Inferior parietal cortex (tissue), 1 donor: ENCODE measurements around the gene EPHA10.
A peak's percentile ranks its signal among the peaks of the same experiment; 100 is the strongest.

Experiments
- DNase-seq: peaks from one replicate; pipeline ENCODE4 v3.0.0-alpha.2; 2016; ENCODE audit errors: extremely low spot score

The EPHA10 gene

DNA sequence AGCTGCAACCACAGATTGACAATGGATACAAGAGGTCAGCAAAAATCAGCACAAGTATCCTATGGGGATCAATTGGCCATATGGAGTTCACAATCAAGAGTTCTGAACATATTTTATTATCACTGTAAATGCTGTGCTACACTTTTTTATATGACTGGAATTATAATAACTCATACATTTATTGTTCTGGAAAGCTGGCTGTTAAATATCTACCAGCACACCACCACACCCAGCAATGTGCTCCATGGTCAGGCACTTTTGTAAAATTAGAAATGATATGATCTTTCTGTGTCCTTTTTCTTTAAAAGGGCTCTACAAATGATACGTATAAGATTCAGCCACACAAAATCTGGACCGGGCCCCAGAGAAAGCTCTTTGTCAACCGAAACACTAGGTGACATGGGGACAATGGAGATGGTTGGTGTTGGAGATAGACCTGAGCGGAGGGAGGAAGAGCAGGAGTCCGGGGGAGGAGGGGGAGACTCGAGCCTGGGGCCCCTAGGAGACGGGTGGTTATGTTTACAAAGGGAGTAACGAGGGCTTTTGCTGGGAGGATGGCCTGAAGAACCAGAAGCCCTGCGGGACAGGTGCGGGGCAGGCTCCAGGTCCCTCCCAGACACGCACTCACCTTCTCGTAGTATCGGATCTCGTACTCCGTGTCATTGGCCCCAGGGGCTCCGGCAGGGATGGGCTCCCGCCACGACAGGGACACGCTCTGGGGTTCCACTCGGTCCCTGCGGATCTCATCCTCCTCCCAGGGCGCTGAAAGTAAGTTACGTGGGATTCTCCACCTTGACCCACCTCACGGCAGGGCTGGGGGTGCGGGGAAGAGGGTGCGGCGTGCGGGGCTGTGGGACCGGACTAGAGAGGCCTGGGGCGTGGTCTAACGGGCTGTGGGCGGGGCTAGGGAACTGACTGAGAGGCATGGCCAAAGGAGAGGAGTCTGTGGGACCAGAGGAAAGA lies 30.0 kb downstream of the EPHA10 start:
- no peak for DNase-seq

GRCh38 chr1:37732111-37732780 lies 32.7 kb downstream of the EPHA10 start:
- no peak for DNase-seq

- no peak for DNase-seq
Observed at GRCh38 chr1:37731312-37732019, 33.5 kb downstream of the EPHA10 start.

GRCh38 chr1:37730376-37730775 lies 34.5 kb downstream of the EPHA10 start:
- no peak for DNase-seq

DNA sequence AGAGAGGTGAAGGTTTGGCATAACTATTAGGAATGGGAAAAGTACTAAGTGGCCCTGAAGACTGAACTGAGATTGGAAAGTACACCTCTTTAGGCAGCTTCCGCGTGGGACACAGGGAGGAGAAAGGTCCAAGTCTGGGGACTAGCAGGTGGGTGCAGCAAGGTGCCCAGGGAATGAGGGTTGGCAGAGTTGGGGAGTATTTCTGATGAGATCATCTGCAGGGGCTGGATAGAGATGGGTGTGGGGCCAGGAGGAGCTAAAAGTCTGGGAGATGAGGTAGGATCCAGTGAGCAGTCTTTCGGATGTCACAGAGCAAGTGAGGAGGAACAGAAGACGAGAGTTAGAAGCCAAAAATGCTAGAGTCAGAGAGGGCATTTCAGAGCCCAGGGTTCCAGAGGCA lies 36.5 kb downstream of the EPHA10 start:
- no peak for DNase-seq

DNA sequence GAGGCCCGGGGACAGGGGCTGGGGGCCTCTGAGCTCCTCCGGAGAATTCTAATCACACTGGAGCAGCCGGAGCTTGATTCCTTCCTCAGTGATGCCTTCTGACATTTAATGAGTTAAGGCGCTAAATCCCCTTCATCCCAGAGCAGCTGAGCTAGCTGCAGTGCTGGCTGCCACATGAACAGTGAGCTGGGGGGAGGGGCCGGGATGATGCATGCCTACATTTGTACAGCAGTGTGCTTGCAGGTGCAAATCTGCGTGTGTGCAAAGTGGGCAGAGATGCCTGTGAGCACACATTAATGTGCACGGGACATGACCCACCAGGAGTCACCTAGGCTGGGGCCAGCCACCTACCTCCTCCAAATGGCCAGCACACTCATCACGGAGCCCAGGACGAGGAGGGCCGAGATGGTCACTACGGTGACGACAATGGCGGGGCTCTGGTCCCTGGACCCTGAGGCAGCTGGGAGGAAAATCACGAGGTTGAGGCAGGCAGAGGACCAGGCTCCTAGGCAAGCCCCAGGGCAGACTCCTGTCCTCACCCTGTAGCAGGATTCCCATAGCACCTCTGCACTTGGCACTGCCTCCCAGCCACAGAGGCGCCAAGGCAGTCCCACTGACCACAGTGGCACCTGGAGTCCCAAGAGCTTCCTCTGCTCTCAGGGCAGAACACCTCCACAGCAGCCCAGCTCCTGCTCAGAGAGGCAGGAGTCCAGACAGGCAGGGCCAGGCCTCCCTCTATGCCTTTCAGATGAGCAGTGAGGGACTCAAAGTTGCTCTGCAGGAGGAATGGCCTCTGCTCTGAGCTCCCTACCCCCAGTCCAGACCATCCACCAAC lies 38.0 kb downstream of the EPHA10 start:
- no peak for DNase-seq

DNA sequence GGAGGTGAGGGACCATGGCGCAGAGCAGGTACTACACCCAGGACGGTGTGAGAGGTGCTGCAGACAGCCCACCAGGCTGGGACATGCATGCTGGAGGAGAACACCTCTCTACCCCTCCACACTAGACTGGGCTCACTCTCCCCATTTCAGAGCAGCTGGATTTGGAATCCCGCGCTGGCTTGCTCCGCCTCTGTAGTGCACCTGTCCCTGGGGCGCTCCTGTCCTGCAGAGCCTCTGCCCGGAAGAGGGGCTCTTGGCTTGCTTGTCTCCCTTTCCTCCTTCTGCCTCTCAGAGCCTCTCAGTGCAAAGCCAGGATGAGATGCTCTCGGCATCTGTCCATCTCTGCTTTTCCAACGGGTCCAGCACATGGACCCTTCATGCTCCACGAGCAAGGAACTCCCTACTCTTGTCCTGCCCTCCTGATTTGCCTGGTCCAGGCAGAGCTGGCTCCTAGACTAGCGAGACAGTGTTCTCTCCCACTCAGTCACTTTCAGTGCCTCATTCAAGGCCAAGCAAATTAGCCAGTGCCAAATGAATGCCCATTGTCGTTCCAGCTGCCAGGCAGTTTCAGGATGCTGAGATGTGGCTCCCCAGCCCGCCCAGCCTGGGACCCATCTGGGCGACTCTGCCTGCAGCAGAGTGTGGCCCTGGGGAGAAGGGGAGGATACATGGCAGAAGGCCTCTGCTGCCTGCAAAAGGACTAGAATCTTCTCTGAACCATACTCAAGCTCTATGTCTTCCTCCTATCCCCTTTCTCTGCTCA lies 38.9 kb downstream of the EPHA10 start:
- DNase-seq: peak; percentile 42

DNA sequence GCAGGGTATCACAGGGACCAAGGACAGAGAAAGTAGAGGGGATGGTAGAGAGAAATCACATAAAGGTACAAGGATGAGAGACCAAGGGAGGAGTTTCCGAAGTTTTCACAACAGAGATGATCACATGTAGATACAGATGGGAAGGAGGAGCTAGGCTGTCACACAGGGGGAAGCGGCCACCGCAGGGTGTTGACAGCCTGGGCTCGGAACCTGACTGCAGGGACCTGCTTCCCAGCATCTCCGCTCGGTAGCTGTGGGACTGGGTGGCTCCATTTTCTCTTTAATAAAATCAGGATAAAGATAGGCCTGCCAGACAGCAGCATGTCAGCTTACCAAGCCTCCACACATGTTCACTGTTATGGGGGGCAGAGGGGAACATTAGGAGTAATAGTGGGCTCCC lies 40.3 kb downstream of the EPHA10 start:
- DNase-seq: no peak

GRCh38 chr1:37723390-37724078 lies 41.4 kb downstream of the EPHA10 start:
- no peak for DNase-seq

- DNase-seq: no peak
Observed at GRCh38 chr1:37723072-37723389, 41.9 kb downstream of the EPHA10 start.

- peak; percentile 72 for DNase-seq
Observed at GRCh38 chr1:37722181-37723071, 42.5 kb downstream of the EPHA10 start.

DNA sequence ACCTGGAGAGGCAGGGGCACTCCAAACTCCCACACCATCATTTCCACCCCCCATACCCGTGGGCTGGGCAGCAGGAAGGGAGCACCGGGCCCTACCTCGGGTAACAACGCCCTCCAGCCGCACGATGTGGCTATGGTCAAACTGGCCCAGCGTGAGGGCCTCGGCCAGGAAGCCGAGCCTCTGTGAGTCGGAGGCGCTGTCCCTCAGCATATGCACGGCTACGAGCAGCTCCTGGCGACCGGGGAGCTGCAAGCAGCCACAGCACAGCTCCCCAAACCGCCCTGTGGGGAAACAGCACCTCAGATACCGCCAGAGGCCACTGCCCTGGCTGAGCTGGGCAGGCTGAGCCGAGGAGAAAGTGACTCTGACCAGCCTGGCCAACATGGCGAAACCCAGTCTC lies 43.4 kb downstream of the EPHA10 start:
- DNase-seq: no peak

- no peak for DNase-seq
Observed at GRCh38 chr1:37720231-37721130, 44.4 kb downstream of the EPHA10 start.

DNA sequence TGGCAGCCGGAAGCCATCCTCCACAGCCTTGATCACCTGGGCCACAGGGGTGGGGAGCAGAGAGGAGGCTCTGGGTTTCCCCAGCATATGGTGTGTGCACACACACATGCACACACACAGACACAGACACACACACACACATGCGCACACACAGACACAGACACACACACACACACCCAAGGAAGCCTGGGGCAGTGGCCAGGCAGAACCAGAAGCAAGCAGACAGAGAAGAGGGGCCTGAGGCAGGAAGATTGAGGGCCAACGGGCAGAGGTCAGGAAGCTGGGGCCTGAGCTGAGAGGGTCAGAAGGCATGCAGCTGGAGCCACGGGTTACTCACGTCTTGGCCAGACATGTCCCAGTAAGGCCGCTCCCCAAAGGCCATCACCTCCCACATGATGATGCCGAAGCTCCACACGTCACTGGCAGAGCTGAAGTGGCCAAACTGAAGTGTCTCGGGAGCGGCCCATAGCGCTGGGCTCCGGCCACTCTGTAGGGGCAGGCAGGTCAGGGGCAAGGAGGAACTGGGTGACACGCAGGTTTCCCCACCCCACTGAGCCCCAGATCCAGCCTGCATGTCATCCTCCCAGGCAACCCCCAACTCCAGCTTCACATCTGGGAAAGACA lies 45.2 kb downstream of the EPHA10 start:
- DNase-seq: no peak

DNA sequence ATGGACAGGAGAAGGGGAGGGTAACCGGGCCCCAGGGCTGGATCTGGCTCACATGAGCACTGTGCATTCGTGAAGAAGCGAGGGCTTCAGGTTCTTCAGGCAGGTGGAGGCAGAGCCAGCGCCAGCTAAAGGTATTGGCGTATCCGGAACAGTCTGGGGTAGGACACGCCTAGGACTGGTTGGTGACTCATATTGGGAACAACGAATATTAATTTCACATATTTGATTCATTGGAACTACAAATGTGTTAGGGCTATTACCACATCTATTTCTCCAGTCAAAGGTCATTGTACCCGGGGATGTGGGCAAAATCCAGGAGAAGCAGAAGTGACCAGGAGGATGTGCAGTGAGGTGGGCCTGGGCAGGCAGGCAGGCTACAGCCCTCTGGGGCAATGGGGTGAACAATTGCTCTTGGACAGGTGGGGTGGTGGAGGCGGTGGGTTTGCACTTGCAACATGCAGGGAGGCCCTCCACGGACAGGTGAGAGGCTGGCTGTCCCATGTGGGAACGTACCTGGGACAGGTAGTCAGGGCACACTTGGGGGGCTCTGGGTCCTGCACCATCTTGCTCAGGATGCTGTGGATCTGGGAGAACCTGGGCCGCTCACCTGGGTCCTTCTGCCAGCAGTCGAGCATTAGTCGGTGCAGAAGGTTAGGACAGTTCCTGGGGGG lies 45.9 kb downstream of the EPHA10 start:
- no peak for DNase-seq

GRCh38 chr1:37718181-37718900 lies 46.6 kb downstream of the EPHA10 start:
- DNase-seq: no peak

DNA sequence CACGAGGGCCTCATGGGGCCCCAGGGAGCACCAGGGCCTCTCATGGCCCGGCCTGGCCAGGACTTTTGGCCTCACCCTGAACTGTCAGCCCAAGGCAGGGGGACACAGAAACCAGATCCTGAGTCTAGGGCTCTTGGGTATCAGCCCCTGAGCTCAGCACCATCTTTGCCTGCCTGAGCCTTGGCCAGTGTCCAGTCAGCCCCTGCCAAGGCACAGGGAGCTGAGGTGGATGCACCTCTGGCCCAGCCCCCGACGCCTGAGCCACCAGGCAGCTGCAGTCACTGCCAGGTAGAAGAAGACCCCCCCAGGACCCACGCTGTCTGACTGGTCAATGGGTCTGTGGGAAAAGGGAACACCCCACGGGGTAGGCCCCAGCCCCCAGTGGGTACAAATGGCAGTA lies 47.3 kb downstream of the EPHA10 start:
- DNase-seq: no peak
